Glutamatergic neuron (in vitro differentiated cells): ENCODE results near the gene ARHGAP23. TPM values are rescaled to one million over a fixed set of nuclear protein-coding genes. Genes with fewer than 3 reads are reported as not detected.
"Not testable (repeated sequence)": the region's sequence is repeated elsewhere in the genome, so short reads cannot be mapped to it uniquely, and the experiment has no call there.

Experiments used
- DNase-seq: peaks from one replicate; pipeline ENCODE4 v3.0.0; 2022
- H3K27ac Mint-ChIP-seq: one replicate; pipeline ENCODE4 v1.8.0; 2020; ENCODE audit warnings: mild to moderate bottlenecking, mixed read lengths, inconsistent platforms; ENCODE audit not compliant: unreplicated experiment
- H3K27me3 Mint-ChIP-seq: one replicate; pipeline ENCODE4 v1.8.0; 2020; ENCODE audit warnings: mild to moderate bottlenecking, moderate library complexity, mixed read lengths, inconsistent platforms; ENCODE audit not compliant: unreplicated experiment
- H3K36me3 Mint-ChIP-seq: one replicate; pipeline ENCODE4 v1.8.0; 2020; ENCODE audit warnings: mild to moderate bottlenecking, mixed read lengths, inconsistent platforms; ENCODE audit not compliant: unreplicated experiment
- H3K4me1 Mint-ChIP-seq: one replicate; pipeline ENCODE4 v1.8.0; 2020; ENCODE audit warnings: mild to moderate bottlenecking, low read depth, mixed read lengths, inconsistent platforms; ENCODE audit not compliant: unreplicated experiment
- H3K4me3 Mint-ChIP-seq: one replicate; pipeline ENCODE4 v1.8.0; 2020; ENCODE audit warnings: mild to moderate bottlenecking, mixed read lengths, inconsistent platforms; ENCODE audit not compliant: unreplicated experiment
- H3K9me3 Mint-ChIP-seq: one replicate; pipeline ENCODE4 v1.8.0; 2020; ENCODE audit warnings: mild to moderate bottlenecking, moderate library complexity, mixed read lengths, inconsistent platforms; ENCODE audit not compliant: unreplicated experiment
- total RNA-seq: library from RNA; stranded (reverse); fragmentation: NEBNext Ultra II Directional; extraction: Animal tissue kit (Norgen Biotek cat#: 25700); gene quantifications from one replicate; pipeline ENCODE4 v1.2.1, GENCODE V29; 2021; ENCODE audit not compliant: unreplicated experiment
- TF ChIP-seq, protein P1 (sequence below): fragments of 200-600 bp; sonication (generic); IDR thresholded peaks from one replicate; pipeline ENCODE4 v1.5.0; 2021; ENCODE audit not compliant: partially characterized antibody, unreplicated experiment

The ARHGAP23 gene
- total RNA-seq, 1 donor from 2014 or later, result 23.6 TPM

- TF ChIP-seq, protein P1, sequence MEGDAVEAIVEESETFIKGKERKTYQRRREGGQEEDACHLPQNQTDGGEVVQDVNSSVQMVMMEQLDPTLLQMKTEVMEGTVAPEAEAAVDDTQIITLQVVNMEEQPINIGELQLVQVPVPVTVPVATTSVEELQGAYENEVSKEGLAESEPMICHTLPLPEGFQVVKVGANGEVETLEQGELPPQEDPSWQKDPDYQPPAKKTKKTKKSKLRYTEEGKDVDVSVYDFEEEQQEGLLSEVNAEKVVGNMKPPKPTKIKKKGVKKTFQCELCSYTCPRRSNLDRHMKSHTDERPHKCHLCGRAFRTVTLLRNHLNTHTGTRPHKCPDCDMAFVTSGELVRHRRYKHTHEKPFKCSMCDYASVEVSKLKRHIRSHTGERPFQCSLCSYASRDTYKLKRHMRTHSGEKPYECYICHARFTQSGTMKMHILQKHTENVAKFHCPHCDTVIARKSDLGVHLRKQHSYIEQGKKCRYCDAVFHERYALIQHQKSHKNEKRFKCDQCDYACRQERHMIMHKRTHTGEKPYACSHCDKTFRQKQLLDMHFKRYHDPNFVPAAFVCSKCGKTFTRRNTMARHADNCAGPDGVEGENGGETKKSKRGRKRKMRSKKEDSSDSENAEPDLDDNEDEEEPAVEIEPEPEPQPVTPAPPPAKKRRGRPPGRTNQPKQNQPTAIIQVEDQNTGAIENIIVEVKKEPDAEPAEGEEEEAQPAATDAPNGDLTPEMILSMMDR, result no peak
- no peaks in the 10 kb centered on the region for H3K9me3 Mint-ChIP-seq
- peaks cover 5% of the 10 kb centered on the region for H3K27me3 Mint-ChIP-seq
- no peak overlapping the region for H3K4me3 Mint-ChIP-seq
- no peaks in the 10 kb centered on the region for H3K4me1 Mint-ChIP-seq
- H3K36me3 Mint-ChIP-seq, result peaks cover 5% of the 10 kb centered on the region
- DNase-seq, result no peak
- H3K27ac Mint-ChIP-seq, result no peak overlapping the region
Measured at GRCh38 chr17:38435795-38436194, 7.5 kb downstream of the ARHGAP23 start.

GRCh38 chr17:38436386-38436785, 8.1 kb downstream of the ARHGAP23 start:
- no peaks in the 10 kb centered on the region for H3K9me3 Mint-ChIP-seq
- no peak for DNase-seq
- peaks cover 5% of the 10 kb centered on the region for H3K36me3 Mint-ChIP-seq
- H3K4me1 Mint-ChIP-seq, result no peaks in the 10 kb centered on the region
- H3K27ac Mint-ChIP-seq, result no peak overlapping the region
- TF ChIP-seq, protein P1, result no peak
- peaks cover 4% of the 10 kb centered on the region for H3K27me3 Mint-ChIP-seq
- H3K4me3 Mint-ChIP-seq, result no peak overlapping the region

DNA sequence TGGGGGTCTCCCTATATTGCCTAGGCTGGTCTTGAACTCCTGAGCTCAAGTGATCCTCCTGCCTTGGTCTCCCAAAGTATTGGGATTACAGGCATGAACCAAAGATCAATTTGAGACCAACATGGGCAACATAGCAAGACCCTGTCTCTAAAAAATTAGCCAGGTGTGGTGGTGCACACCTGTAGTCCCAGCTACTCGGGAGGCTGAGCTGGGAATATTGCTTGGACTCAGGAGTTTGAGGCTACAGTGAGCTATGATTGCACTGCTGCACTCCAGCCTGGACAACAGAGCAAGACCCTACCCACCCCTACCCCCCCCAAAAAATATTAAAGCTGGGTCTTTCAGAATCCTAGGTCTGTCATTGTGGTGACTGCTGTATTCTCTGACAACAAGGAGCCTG, 9.0 kb downstream of the ARHGAP23 start:
- not testable (repeated sequence) for H3K4me3 Mint-ChIP-seq, H3K9me3 Mint-ChIP-seq, H3K4me1 Mint-ChIP-seq, H3K36me3 Mint-ChIP-seq, DNase-seq, H3K27ac Mint-ChIP-seq, H3K27me3 Mint-ChIP-seq

GRCh38 chr17:38439436-38439835, 11.2 kb downstream of the ARHGAP23 start:
- H3K9me3 Mint-ChIP-seq, result peaks cover 4% of the 10 kb centered on the region
- peaks cover 7% of the 10 kb centered on the region for H3K4me1 Mint-ChIP-seq
- no peak for DNase-seq
- H3K36me3 Mint-ChIP-seq, result peaks cover 5% of the 10 kb centered on the region
- peaks cover 7% of the 10 kb centered on the region for H3K27me3 Mint-ChIP-seq
- TF ChIP-seq, protein P1, result no peak
- no peak overlapping the region for H3K27ac Mint-ChIP-seq
- no peak overlapping the region for H3K4me3 Mint-ChIP-seq

- Mint-ChIP-seq H3K4me1 (peaks cover 7% of the 10 kb centered on the region), H3K4me3 (no peak overlapping the region), H3K27me3 (peaks cover 8% of the 10 kb centered on the region), H3K27ac (no peak overlapping the region), H3K9me3 (peaks cover 6% of the 10 kb centered on the region), H3K36me3 (peaks cover 5% of the 10 kb centered on the region)
- no peak for DNase-seq
- TF ChIP-seq, protein P1, result no peak
Measured at GRCh38 chr17:38440614-38441397, 12.5 kb downstream of the ARHGAP23 start.
